ENCODE results near the gene HOXA6. TPM values are rescaled to one million over a fixed set of nuclear protein-coding genes. Genes with fewer than 3 reads are reported as not detected.

HOXA6 gene
- total RNA-seq, 1 donor from 2014 or later, result not detected

Other genes with a start within 250 kb of the HOXA6 start
- gene HOXA1, start 51.8 kb downstream of the HOXA6 start, total RNA-seq, result not detected in 2 replicates
- not detected in 2 replicates for gene HOXA2, start 45.1 kb downstream of the HOXA6 start, total RNA-seq
- not detected in 2 replicates for gene HOXA4, start 17.0 kb downstream of the HOXA6 start, total RNA-seq
- not detected in 2 replicates for gene HOXA5, start 4.1 kb downstream of the HOXA6 start, total RNA-seq
- not detected in 2 replicates for gene HOXA3, start 4.8 kb upstream of the HOXA6 start, total RNA-seq
- gene HOXA7, start 8.9 kb upstream of the HOXA6 start, total RNA-seq, result not detected in 2 replicates
- gene HOXA9, start 17.8 kb upstream of the HOXA6 start, total RNA-seq, result not detected in 2 replicates
- under 0.01 TPM in 1 of 2 replicates, not detected in the other for gene HOXA10, start 26.5 kb upstream of the HOXA6 start, total RNA-seq
- not detected in 2 replicates for gene HOXA11, start 37.5 kb upstream of the HOXA6 start, total RNA-seq
- not detected in 2 replicates for gene HOXA13, start 52.3 kb upstream of the HOXA6 start, total RNA-seq
- not detected in 2 replicates for gene EVX1, start 95.0 kb upstream of the HOXA6 start, total RNA-seq